Stomach smooth muscle (tissue), 2 donors: Measurements from ENCODE around the gene KCNH4.
"Not testable (repeated sequence)": the region's sequence is repeated elsewhere in the genome, so short reads cannot be mapped to it uniquely, and the experiment has no call there.

Experiments
- H3K27ac ChIP-seq: one replicate; pipeline ENCODE4 v1.7.0; 2013; ENCODE audit warnings: mild to moderate bottlenecking, low read length, inconsistent platforms
- H3K27me3 ChIP-seq, 2 donors: one replicate each; pipeline ENCODE4 v1.7.0; 2013; ENCODE audit warnings: low read length in 2 of 2; ENCODE audit not compliant: insufficient read depth in 2 of 2, control insufficient read depth in 1 of 2
- H3K36me3 ChIP-seq, 2 donors: one replicate each; pipeline ENCODE4 v1.7.0; 2013; ENCODE audit warnings: low read length in 2 of 2; ENCODE audit not compliant: control insufficient read depth in 2 of 2, insufficient read depth in 2 of 2
- H3K4me1 ChIP-seq: one replicate; pipeline ENCODE4 v1.7.0; 2013; ENCODE audit warnings: low read length; ENCODE audit not compliant: control insufficient read depth, insufficient read depth
- H3K4me3 ChIP-seq, 2 donors: one replicate each; pipeline ENCODE4 v1.7.0; 2013; ENCODE audit warnings: low read length in 2 of 2
- H3K9ac ChIP-seq, 2 donors: one replicate each; pipeline ENCODE4 v1.7.0; 2013; ENCODE audit warnings: low read length in 2 of 2, mild to moderate bottlenecking in 1 of 2
- H3K9me3 ChIP-seq, 2 donors: one replicate each; pipeline ENCODE4 v1.7.0; 2013; ENCODE audit warnings: low read length in 2 of 2; ENCODE audit not compliant: control insufficient read depth in 2 of 2
- donor health status: healthy.
- donor health status: Pancreatic carcinoma.

The KCNH4 gene

DNA sequence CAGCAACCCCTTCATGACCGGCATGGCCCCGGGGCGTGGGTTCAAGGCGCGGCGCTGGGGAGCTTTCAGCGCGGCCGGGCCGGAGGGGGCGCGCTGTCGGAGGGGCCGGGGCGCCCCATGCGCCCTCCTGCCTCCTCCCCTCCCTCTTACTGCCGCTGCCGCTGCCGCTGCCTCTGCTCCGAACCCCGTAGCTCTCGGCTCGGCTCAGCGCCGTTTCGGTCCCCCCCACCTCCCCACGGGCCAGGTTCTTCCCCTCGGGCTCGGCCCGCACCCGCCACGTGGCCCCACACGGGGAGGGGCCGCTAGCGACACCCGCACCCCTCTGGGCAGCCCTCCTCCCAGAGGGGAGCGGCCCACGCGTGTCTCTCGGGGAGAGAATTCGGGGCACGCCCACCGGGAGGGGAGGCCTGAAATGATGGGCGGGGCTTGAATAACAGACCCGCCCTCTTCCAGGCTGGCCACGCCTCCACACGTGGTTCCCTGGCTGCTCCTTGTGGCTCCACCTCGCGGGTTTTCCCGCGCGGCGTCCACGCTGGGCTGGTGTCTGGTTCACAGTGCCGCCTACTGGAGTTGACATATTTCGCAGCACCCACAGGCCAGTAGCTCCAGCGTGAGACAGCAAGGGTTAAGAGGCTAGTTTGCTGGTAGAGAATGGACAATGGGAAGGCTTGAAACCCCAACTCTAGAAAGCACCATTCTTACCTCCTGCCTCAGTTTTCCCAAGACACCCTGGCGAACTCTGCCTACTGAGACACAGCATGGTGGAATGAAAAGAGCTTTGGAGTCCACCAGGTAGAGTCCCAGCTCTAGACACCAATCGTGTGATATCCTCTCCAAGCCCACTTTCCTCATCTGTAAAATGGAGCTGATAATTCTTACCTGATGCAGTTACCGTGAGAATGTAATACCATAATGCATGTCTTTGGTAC lies at the start of gene KCNH4:
KCNH4 (minus strand) TSS at position 221 of the 929 bp plus-strand sequence; CDS start at position 24, 197 bp downstream.
- Histone ChIP-seq H3K9me3 (no peaks in the 10 kb centered on the region), H3K27ac (no peak within 1 kb of the TSS), H3K4me1 (peaks cover 23% of the 10 kb centered on the region), H3K36me3 (no peaks in the 10 kb centered on the region), H3K9ac (no peak within 1 kb of the TSS), H3K4me3 (peak within 1 kb of the TSS in 1 of 2 donors; percentile 52), H3K27me3 (peaks cover 18 to 26% of the 10 kb centered on the region in 2 donors)

- Histone ChIP-seq H3K4me1 (peaks cover 5% of the 10 kb centered on the region), H3K9ac (no peak overlapping the region), H3K36me3 (peaks cover 0 to 2% of the 10 kb centered on the region in 2 donors)
These were observed 49.3 kb upstream of the KCNH4 start for GRCh38 chr17:42230225-42230624.

DNA sequence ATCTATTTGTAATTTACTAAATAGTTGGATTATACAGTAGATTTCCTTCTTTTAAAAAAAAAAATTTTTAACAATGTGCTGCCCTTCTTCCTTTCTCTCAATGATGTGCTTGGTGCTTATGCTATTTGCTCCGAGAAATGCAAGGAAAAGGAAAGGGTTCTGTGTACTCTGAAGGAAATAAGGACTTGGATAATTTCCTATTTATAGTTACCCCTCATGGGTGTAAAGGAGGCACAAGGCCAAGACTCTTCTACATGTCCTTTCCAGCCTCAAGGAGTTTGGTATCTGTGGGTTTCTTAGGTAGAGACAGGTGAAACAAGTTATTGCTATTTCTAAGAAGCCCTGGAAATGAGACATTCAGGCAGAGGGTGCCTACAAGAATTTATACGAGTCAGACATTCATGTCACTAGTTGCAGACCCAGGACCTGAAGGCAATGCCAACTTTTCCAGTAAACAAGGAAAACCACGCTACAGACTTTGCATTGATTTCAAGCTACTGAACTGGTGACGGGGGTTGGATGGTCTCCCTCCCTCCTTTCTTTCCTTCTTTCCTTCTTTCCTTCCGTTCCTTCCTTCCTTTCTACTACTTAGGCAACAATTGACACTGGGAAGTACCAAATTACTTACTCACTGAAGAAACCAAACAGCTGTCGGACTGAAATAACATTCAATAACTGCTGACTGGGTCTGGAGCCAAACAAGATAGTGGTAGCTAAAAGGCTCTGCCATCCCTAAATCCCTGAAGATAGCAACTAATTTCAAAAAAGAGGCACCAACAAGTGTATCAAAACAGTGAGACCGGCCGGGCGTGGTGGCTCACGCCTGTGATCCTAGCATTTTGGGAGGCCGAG lies 47.1 kb upstream of the KCNH4 start:
- Histone ChIP-seq H3K9ac (peak overlapping the region in 1 of 2 donors; percentile 37), H3K9me3 (no peaks in the 10 kb centered on the region), H3K27ac (no peak overlapping the region), H3K36me3 (peaks cover 14% of the 10 kb centered on the region in 2 donors), H3K27me3 (no peaks in the 10 kb centered on the region), H3K4me1 (peaks cover 5% of the 10 kb centered on the region), H3K4me3 (no peak overlapping the region)

More at GRCh38 chr17:42230225-42230624, 49.3 kb upstream of the KCNH4 start:
- Histone ChIP-seq H3K27ac (no peak overlapping the region), H3K9me3 (no peaks in the 10 kb centered on the region), H3K4me3 (no peak overlapping the region), H3K27me3 (no peaks in the 10 kb centered on the region)

- Histone ChIP-seq H3K36me3 (peaks cover 26 to 27% of the 10 kb centered on the region in 2 donors), H3K4me3 (no peak overlapping the region), H3K9me3 (no peaks in the 10 kb centered on the region), H3K9ac (no peak overlapping the region), H3K4me1 (peaks cover 9% of the 10 kb centered on the region), H3K27me3 (no peaks in the 10 kb centered on the region), H3K27ac (no peak overlapping the region)
These were observed 44.7 kb upstream of the KCNH4 start for GRCh38 chr17:42225646-42226045.

GRCh38 chr17:42224651-42225050 lies 43.7 kb upstream of the KCNH4 start:
- peaks cover 9% of the 10 kb centered on the region for H3K4me1 ChIP-seq
- H3K9me3 ChIP-seq: no peaks in the 10 kb centered on the region
- H3K27me3 ChIP-seq: no peaks in the 10 kb centered on the region
- H3K27ac ChIP-seq: no peak overlapping the region
- no peak overlapping the region for H3K4me3 ChIP-seq
- H3K36me3 ChIP-seq: peaks cover 26 to 27% of the 10 kb centered on the region in 2 donors
- H3K9ac ChIP-seq: no peak overlapping the region

- no peak overlapping the region for H3K9ac ChIP-seq
- H3K36me3 ChIP-seq: peaks cover 35 to 38% of the 10 kb centered on the region in 2 donors
- H3K4me3 ChIP-seq: no peak overlapping the region
- H3K4me1 ChIP-seq: peaks cover 4% of the 10 kb centered on the region
- no peaks in the 10 kb centered on the region for H3K27me3 ChIP-seq
- H3K9me3 ChIP-seq: no peaks in the 10 kb centered on the region
- no peak overlapping the region for H3K27ac ChIP-seq
These were observed 41.2 kb upstream of the KCNH4 start for GRCh38 chr17:42221886-42222745.

GRCh38 chr17:42219280-42219679 lies 38.3 kb upstream of the KCNH4 start:
- H3K9ac ChIP-seq, H3K27ac ChIP-seq, H3K4me1 ChIP-seq, H3K9me3 ChIP-seq, H3K4me3 ChIP-seq, H3K27me3 ChIP-seq: not testable (repeated sequence)
- peaks cover 51 to 59% of the 10 kb centered on the region in 2 donors for H3K36me3 ChIP-seq

- no peak overlapping the region for H3K4me3 ChIP-seq
- no peak overlapping the region for H3K27ac ChIP-seq
- peaks cover 4% of the 10 kb centered on the region for H3K4me1 ChIP-seq
- no peaks in the 10 kb centered on the region for H3K9me3 ChIP-seq
- H3K36me3 ChIP-seq: peaks cover 61 to 63% of the 10 kb centered on the region in 2 donors
- no peak overlapping the region for H3K9ac ChIP-seq
- H3K27me3 ChIP-seq: no peaks in the 10 kb centered on the region
These were observed 33.2 kb upstream of the KCNH4 start for GRCh38 chr17:42214156-42214555.

GRCh38 chr17:42212382-42212781 lies 31.4 kb upstream of the KCNH4 start:
- Histone ChIP-seq H3K27ac (no peak overlapping the region), H3K9ac (no peak overlapping the region), H3K27me3 (no peaks in the 10 kb centered on the region), H3K36me3 (peaks cover 54 to 57% of the 10 kb centered on the region in 2 donors), H3K9me3 (no peaks in the 10 kb centered on the region), H3K4me1 (peaks cover 4% of the 10 kb centered on the region), H3K4me3 (no peak overlapping the region)

- not testable (repeated sequence) for H3K27ac ChIP-seq, H3K4me1 ChIP-seq, H3K4me3 ChIP-seq, H3K9ac ChIP-seq, H3K9me3 ChIP-seq, H3K27me3 ChIP-seq
- peaks cover 52 to 54% of the 10 kb centered on the region in 2 donors for H3K36me3 ChIP-seq
These were observed 31.0 kb upstream of the KCNH4 start for GRCh38 chr17:42211921-42212341.
